Measurements from ENCODE around the gene CCHCR1. TPM values are rescaled to one million over a fixed set of nuclear protein-coding genes. Genes with fewer than 3 reads are reported as not detected.

CCHCR1 gene
- total and polyA plus RNA-seq, 9 of the 15 experiments (the other 6 are each of a cell fraction or from before 2014, with no cell fraction given): 1.2 to 47.3 (median 32.0) TPM

DNA sequence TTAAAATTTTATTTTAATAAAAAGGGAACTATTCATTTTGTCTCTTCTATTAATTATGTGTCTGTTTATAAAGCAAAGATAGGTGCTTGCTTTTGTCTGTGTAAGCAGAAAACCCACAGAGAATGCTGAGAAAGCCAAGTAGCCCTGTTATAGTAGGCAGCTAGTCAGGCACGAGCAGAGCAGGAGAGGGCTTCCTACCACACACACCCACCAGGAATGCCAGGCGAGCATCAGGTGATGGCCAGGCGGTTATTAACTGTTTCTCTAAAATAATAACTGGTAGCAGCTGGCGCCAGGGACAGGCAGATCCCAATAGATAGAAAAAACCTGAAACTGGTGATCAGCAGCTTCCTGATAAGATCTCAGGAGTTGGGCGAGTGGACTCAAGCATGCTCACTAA lies 60.9 kb downstream of the CCHCR1 start:
- Histone ChIP-seq H3K4me3 (no peak overlapping the region), H3K27me3 (ENCODE audit: control insufficient read depth in 2 of 2, insufficient read depth in 2 of 2, low read length in 2 of 2) (peaks cover 0 to 16% of the 10 kb centered on the region in 2 experiments; a peak in 1 of 5 replicates), H3K27ac (ENCODE audit: extremely low read depth, low read depth, low read length) (no peak overlapping the region), H3K4me2 (ENCODE audit: insufficient read depth, low read length) (no peak overlapping the region), H3K36me3 (ENCODE audit: control insufficient read depth, insufficient read depth, low read length) (no peaks in the 10 kb centered on the region), H3K9me3 (replicated peaks; ENCODE audit: control insufficient read depth, insufficient read depth, low read depth, low read length) (no peaks in the 10 kb centered on the region), H3K79me2 (ENCODE audit: control insufficient read depth, insufficient read depth, low read length) (no peaks in the 10 kb centered on the region), H3K9me1 (ENCODE audit: control insufficient read depth, insufficient read depth, low read length) (no peaks in the 10 kb centered on the region), H3K9ac (ENCODE audit: insufficient read depth in 1 of 2, low read depth in 2 of 2, low read length in 2 of 2) (no peak overlapping the region), H2AFZ (ENCODE audit: low read depth, low read length) (no peak overlapping the region), H3K4me1 (replicated peaks in 1 of 2; ENCODE audit: control insufficient read depth in 2 of 2, insufficient read depth in 2 of 2, low read length in 2 of 2) (peaks cover 0 to 2% of the 10 kb centered on the region in 2 experiments; a peak in 3 of 5 replicates), H4K20me1 (replicated peaks; ENCODE audit: control insufficient read depth, insufficient read depth, low read length) (no peaks in the 10 kb centered on the region)
- no peak for FAIRE-seq
- intact Hi-C loops (cut with micrococcal nuclease) (no loop called here), in situ Hi-C loops (cut with MboI) (no loop called here)
- ChIA-PET CTCF (ENCODE audit: low intra/inter-chr PET ratio) (no interaction called here), POLR2A (no interaction called here)
- DNase-seq (ENCODE audit: extremely low read depth in 1 of 4, low spot score in 3 of 4): no peak
- no TSS peak for BruUV-seq (replicated peaks)
- no peak for ATAC-seq
- TF ChIP-seq SNIP1 (IDR thresholded peaks at IDR 0.05; ENCODE audit: low read depth) (no peak), POLR2H (tag; IDR thresholded peaks at IDR 0.05; ENCODE audit: low read depth) (no peak), KLF6 (CRISPR knock-in tag; IDR thresholded peaks at IDR 0.05; ENCODE audit: borderline replicate concordance) (no peak)
- WGBS (ENCODE audit: insufficient coverage, low coverage, missing lambda C conversion rate): 6% methylated on average over 5 of the region's 5 CpGs

DNA sequence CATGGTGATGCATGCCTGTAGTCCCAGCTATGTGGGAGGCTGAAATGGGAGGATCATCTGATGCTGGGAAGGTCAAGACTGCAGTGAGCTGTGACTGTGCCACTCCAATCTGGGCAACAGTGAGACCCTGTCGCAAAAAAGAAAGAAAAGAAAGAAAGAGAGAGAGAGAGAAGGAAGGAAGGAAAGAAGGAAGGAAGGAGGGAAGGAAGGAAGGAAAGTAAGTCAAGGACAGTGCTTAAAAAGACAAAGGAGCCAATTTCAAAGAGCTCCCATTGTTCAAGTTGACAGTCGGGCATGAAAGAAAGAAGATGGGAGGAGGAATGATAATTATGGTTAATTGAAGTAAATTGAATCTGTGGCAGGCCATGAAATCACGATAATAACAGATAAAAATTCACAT lies 61.4 kb downstream of the CCHCR1 start:
- ChIA-PET POLR2A (no interaction called here), CTCF (ENCODE audit: low intra/inter-chr PET ratio) (no interaction called here)
- no peak overlapping the region for H3K27ac ChIP-seq (ENCODE audit: extremely low read depth, low read depth, low read length)
- H2AFZ ChIP-seq (ENCODE audit: low read depth, low read length): no peak overlapping the region
- no peaks in the 10 kb centered on the region for H3K79me2 ChIP-seq (ENCODE audit: control insufficient read depth, insufficient read depth, low read length)
- 7% methylated on average over 3 of the region's 3 CpGs for WGBS (ENCODE audit: insufficient coverage, low coverage, missing lambda C conversion rate)
- H3K9me1 ChIP-seq (ENCODE audit: control insufficient read depth, insufficient read depth, low read length): no peaks in the 10 kb centered on the region
- no TSS peak for BruUV-seq (replicated peaks)
- no peaks in the 10 kb centered on the region for H3K36me3 ChIP-seq (ENCODE audit: control insufficient read depth, insufficient read depth, low read length)
- H3K4me2 ChIP-seq (ENCODE audit: insufficient read depth, low read length): no peak overlapping the region
- intact Hi-C loops (cut with micrococcal nuclease): no loop called here
- in situ Hi-C loops (cut with MboI): no loop called here
- ATAC-seq (no peak), DNase-seq (ENCODE audit: extremely low read depth in 1 of 4, low spot score in 3 of 4) (no peak), FAIRE-seq (no peak)
- H3K9ac ChIP-seq (ENCODE audit: insufficient read depth in 1 of 2, low read depth in 2 of 2, low read length in 2 of 2): no peak overlapping the region
- H4K20me1 ChIP-seq (replicated peaks; ENCODE audit: control insufficient read depth, insufficient read depth, low read length): no peaks in the 10 kb centered on the region
- H3K4me1 ChIP-seq (replicated peaks in 1 of 2; ENCODE audit: control insufficient read depth in 2 of 2, insufficient read depth in 2 of 2, low read length in 2 of 2): peaks cover 0 to 2% of the 10 kb centered on the region in 2 experiments; a peak in 3 of 5 replicates
- H3K9me3 ChIP-seq (replicated peaks; ENCODE audit: control insufficient read depth, insufficient read depth, low read depth, low read length): no peaks in the 10 kb centered on the region
- peaks cover 0 to 16% of the 10 kb centered on the region in 2 experiments; a peak in 1 of 5 replicates for H3K27me3 ChIP-seq (ENCODE audit: control insufficient read depth in 2 of 2, insufficient read depth in 2 of 2, low read length in 2 of 2)
- H3K4me3 ChIP-seq: no peak overlapping the region
- no peak for TF ChIP-seq POLR2AphosphoS2 (IDR thresholded peaks at IDR 0.05; ENCODE audit: low read length)
- TF ChIP-seq, protein P1, sequence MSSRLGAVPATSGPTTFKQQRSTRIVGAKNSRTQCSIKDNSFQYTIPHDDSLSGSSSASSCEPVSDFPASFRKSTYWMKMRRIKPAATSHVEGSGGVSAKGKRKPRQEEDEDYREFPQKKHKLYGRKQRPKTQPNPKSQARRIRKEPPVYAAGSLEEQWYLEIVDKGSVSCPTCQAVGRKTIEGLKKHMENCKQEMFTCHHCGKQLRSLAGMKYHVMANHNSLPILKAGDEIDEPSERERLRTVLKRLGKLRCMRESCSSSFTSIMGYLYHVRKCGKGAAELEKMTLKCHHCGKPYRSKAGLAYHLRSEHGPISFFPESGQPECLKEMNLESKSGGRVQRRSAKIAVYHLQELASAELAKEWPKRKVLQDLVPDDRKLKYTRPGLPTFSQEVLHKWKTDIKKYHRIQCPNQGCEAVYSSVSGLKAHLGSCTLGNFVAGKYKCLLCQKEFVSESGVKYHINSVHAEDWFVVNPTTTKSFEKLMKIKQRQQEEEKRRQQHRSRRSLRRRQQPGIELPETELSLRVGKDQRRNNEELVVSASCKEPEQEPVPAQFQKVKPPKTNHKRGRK (tag; IDR thresholded peaks at IDR 0.05): peak; percentile 79
- TF ChIP-seq, protein P2, sequence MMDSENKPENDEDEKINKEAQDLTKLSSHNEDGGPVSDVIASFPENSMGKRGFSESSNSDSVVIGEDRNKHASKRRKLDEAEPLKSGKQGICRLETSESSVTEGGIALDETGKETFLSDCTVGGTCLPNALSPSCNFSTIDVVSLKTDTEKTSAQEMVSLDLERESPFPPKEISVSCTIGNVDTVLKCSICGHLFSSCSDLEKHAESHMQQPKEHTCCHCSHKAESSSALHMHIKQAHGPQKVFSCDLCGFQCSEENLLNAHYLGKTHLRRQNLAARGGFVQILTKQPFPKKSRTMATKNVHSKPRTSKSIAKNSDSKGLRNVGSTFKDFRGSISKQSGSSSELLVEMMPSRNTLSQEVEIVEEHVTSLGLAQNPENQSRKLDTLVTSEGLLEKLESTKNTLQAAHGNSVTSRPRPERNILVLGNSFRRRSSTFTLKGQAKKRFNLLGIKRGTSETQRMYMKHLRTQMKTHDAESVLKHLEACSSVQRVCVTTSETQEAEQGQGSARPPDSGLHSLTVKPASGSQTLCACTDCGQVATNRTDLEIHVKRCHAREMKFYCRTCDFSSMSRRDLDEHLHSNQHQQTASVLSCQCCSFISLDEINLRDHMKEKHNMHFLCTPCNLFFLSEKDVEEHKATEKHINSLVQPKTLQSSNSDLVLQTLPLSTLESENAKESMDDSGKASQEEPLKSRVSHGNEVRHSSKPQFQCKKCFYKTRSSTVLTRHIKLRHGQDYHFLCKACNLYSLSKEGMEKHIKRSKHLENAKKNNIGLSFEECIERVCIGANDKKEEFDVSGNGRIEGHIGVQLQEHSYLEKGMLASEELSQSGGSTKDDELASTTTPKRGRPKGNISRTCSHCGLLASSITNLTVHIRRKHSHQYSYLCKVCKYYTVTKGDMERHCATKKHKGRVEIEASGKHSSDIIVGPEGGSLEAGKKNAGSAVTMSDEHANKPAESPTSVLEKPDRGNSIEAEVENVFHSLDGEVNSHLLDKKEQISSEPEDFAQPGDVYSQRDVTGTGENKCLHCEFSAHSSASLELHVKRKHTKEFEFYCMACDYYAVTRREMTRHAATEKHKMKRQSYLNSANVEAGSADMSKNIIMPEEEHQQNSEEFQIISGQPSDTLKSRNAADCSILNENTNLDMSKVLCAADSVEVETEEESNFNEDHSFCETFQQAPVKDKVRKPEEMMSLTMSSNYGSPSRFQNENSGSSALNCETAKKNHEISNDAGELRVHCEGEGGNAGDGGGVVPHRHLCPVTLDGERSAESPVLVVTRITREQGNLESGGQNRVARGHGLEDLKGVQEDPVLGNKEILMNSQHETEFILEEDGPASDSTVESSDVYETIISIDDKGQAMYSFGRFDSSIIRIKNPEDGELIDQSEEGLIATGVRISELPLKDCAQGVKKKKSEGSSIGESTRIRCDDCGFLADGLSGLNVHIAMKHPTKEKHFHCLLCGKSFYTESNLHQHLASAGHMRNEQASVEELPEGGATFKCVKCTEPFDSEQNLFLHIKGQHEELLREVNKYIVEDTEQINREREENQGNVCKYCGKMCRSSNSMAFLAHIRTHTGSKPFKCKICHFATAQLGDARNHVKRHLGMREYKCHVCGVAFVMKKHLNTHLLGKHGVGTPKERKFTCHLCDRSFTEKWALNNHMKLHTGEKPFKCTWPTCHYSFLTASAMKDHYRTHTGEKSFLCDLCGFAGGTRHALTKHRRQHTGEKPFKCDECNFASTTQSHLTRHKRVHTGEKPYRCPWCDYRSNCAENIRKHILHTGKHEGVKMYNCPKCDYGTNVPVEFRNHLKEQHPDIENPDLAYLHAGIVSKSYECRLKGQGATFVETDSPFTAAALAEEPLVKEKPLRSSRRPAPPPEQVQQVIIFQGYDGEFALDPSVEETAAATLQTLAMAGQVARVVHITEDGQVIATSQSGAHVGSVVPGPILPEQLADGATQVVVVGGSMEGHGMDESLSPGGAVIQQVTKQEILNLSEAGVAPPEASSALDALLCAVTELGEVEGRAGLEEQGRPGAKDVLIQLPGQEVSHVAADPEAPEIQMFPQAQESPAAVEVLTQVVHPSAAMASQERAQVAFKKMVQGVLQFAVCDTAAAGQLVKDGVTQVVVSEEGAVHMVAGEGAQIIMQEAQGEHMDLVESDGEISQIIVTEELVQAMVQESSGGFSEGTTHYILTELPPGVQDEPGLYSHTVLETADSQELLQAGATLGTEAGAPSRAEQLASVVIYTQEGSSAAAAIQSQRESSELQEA (IDR thresholded peaks at IDR 0.05; ENCODE audit: low read depth): no peak
- TF ChIP-seq TSC22D4 (tag; IDR thresholded peaks at IDR 0.05): 0 out of 2 replicates have a peak, but pooled peaks have one; percentile 35
